ENCODE data around the gene MANEAL. TPM values are rescaled to one million over a fixed set of nuclear protein-coding genes. Genes with fewer than 3 reads are reported as not detected.

Gene MANEAL
- total RNA-seq, 2 donors from 2014 or later: 1.8 TPM

DNA sequence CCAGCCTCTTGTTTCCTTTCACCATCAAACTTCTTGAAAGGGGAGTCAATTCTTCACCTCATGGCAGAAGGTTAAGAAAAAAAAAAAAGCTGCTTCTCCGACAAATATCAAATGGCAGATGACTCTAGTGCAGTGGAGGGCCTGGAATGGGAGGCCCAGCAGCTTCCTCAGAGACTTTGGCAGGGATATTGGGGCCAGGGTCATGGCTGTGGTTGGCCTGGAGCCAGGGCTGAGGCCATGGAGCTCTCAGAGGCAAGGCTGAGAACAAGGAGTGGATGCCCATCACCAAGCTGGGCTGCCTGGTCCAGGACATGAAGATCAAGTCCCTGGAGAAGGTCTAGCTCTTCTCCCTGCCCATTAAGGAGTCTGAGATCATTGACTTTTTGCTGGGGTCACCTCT, 47.1 kb downstream of the MANEAL start:
- peaks cover 26% of the 10 kb centered on the region for H3K36me3 ChIP-seq
- H3K27ac ChIP-seq: no peak overlapping the region
- no peaks in the 10 kb centered on the region for H3K4me1 ChIP-seq (ENCODE audit: control insufficient read depth in 1 of 2, low read depth in 2 of 2)
- ATAC-seq (ENCODE audit: insufficient number of reproducible peaks, low FRiP score, low read depth): no peak
- H3K9me3 ChIP-seq: no peaks in the 10 kb centered on the region
- no peak for DNase-seq (ENCODE audit: low spot score)
- no peaks in the 10 kb centered on the region for H3K27me3 ChIP-seq (replicated peaks; ENCODE audit: insufficient read depth)
- TF ChIP-seq, protein P1, sequence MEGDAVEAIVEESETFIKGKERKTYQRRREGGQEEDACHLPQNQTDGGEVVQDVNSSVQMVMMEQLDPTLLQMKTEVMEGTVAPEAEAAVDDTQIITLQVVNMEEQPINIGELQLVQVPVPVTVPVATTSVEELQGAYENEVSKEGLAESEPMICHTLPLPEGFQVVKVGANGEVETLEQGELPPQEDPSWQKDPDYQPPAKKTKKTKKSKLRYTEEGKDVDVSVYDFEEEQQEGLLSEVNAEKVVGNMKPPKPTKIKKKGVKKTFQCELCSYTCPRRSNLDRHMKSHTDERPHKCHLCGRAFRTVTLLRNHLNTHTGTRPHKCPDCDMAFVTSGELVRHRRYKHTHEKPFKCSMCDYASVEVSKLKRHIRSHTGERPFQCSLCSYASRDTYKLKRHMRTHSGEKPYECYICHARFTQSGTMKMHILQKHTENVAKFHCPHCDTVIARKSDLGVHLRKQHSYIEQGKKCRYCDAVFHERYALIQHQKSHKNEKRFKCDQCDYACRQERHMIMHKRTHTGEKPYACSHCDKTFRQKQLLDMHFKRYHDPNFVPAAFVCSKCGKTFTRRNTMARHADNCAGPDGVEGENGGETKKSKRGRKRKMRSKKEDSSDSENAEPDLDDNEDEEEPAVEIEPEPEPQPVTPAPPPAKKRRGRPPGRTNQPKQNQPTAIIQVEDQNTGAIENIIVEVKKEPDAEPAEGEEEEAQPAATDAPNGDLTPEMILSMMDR (IDR thresholded peaks at IDR 0.05): no peak
- no peak overlapping the region for H3K4me3 ChIP-seq

DNA sequence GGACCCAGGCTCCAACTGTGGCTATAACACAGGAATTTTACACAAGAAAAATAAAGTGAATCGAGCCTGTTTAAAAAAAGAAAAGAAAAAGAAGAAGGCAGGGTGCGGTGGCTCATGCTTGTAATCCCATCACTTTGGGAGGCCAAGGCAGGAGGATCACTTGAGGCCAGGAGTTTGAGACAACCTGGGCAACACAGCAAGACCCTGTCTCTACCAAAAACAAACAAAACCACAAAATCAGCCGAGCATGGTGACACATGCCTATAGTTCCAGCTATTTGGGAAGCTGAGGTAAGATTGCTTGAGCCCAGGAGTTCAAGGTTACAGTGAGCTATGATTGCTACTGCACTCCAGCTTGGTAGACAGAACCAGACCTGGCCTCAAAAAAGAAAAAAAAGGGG, 48.0 kb downstream of the MANEAL start:
- no peaks in the 10 kb centered on the region for H3K27me3 ChIP-seq (replicated peaks; ENCODE audit: insufficient read depth)
- no peak for DNase-seq (ENCODE audit: low spot score)
- H3K36me3 ChIP-seq: peaks cover 22% of the 10 kb centered on the region
- no peak overlapping the region for H3K27ac ChIP-seq
- H3K4me1 ChIP-seq (ENCODE audit: control insufficient read depth in 1 of 2, low read depth in 2 of 2): no peaks in the 10 kb centered on the region
- H3K9me3 ChIP-seq: no peaks in the 10 kb centered on the region
- TF ChIP-seq, protein P1 (IDR thresholded peaks at IDR 0.05): no peak
- no peak for ATAC-seq (ENCODE audit: insufficient number of reproducible peaks, low FRiP score, low read depth)
- no peak overlapping the region for H3K4me3 ChIP-seq

DNA sequence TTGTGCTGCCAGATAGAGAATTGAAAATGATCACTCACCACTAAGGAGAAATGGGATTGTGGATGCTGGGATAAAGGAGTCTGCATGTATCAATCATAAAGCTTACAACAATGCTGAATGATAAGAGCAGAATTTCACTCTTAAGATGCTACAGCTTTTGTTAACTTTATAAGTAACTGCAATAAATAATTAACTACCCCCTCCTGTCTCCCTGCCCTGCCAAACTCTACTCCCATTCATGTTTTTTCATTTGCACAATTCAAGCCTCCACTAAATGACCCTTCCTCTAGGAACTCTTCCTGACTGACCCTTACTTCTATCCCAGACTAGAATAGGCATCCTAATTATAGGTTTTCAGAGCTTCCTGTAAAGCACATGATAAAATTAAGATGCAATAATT, 50.9 kb downstream of the MANEAL start:
- DNase-seq (ENCODE audit: low spot score) (no peak), ATAC-seq (ENCODE audit: insufficient number of reproducible peaks, low FRiP score, low read depth) (no peak)
- H3K4me1 ChIP-seq (ENCODE audit: control insufficient read depth in 1 of 2, low read depth in 2 of 2): no peaks in the 10 kb centered on the region
- H3K27me3 ChIP-seq (replicated peaks; ENCODE audit: insufficient read depth): no peaks in the 10 kb centered on the region
- H3K36me3 ChIP-seq: peaks cover 6% of the 10 kb centered on the region
- no peak overlapping the region for H3K4me3 ChIP-seq
- H3K27ac ChIP-seq: no peak overlapping the region
- no peaks in the 10 kb centered on the region for H3K9me3 ChIP-seq
- TF ChIP-seq, protein P1 (IDR thresholded peaks at IDR 0.05): no peak

DNA sequence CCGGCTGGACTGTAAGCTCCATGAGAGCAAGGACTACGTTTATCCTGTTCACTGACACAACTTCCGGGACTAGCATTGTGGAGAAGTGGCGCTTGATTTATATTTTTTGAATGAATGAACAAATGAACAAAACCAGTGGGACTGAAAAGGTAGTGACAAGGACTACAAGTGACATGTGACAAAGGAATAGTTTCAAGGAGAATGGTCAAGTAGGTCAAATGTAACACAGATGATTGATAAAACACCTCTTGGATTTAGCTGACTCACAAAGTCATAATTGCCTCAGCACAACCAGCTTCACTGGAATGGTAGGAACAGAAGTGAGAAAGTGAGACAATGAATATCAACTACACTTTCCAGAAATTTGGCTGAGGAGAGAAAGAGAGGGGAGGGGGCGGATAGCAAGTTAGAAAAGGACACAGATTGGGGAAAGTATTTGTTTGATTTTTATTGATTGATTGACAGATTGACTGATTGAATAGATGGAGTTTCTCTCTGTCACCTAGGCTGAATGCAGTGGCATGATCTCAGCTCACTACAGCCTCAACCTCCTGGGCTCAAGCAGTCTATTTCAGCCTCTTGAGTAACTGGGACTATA, 51.5 kb downstream of the MANEAL start:
- peaks cover 0 to 4% of the 10 kb centered on the region in 2 donors for H3K4me1 ChIP-seq (ENCODE audit: control insufficient read depth in 1 of 2, low read depth in 2 of 2)
- ATAC-seq (ENCODE audit: insufficient number of reproducible peaks, low FRiP score, low read depth) (no peak), DNase-seq (ENCODE audit: low spot score) (no peak)
- no peak overlapping the region for H3K27ac ChIP-seq
- no peak overlapping the region for H3K4me3 ChIP-seq
- H3K9me3 ChIP-seq: no peaks in the 10 kb centered on the region
- no peaks in the 10 kb centered on the region for H3K27me3 ChIP-seq (replicated peaks; ENCODE audit: insufficient read depth)
- H3K36me3 ChIP-seq: no peaks in the 10 kb centered on the region
- TF ChIP-seq, protein P1 (IDR thresholded peaks at IDR 0.05): no peak

DNA sequence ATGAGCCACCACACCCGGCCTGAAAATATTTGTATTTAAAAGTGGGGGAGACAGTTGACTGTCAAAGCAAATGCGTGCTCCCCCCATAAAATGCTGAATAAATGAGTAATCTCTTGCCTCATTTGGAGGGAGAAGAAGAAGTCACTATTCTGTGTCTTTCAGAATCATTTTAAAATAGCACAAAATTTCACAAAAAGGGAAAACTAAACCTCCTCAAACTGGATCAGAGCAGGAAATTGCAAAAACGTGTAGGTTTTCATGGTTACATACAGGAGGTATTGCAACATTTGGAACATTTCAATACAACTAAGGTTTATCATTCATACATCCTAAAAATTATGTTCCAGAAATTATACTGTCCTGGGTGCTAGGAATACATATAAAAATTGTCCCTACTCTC, 52.1 kb downstream of the MANEAL start:
- H3K4me3 ChIP-seq: no peak overlapping the region
- H3K4me1 ChIP-seq (ENCODE audit: control insufficient read depth in 1 of 2, low read depth in 2 of 2): peaks cover 6 to 8% of the 10 kb centered on the region in 2 donors
- no peak overlapping the region for H3K27ac ChIP-seq
- no peaks in the 10 kb centered on the region for H3K9me3 ChIP-seq
- no peaks in the 10 kb centered on the region for H3K36me3 ChIP-seq
- TF ChIP-seq, protein P1 (IDR thresholded peaks at IDR 0.05): no peak
- DNase-seq (ENCODE audit: low spot score) (no peak), ATAC-seq (ENCODE audit: insufficient number of reproducible peaks, low FRiP score, low read depth) (no peak)
- H3K27me3 ChIP-seq (replicated peaks; ENCODE audit: insufficient read depth): no peaks in the 10 kb centered on the region
